A549 (cell line): Measurements from ENCODE around the gene OR10H2. TPM values are rescaled to one million over a fixed set of nuclear protein-coding genes. Genes with fewer than 3 reads are reported as not detected.

Source experiments
- ATAC-seq, 2 experiments: fragments of 200-7000 bp in 1 of 2; fragments of >200 bp in 1 of 2; cut with Nextera tagmentation in 1 of 2; cut with Tn5 transposase in 1 of 2; 3 replicates each; pipeline versions ENCODE4 v1.8.0 to v1.9.1; 2018 to 2020; ENCODE audit warnings: mild to moderate bottlenecking in 1 of 2, moderate library complexity in 1 of 2
- CTCF ChIA-PET: fragments of 300-600 bp; sonication (Branson Sonifier 250); formaldehyde crosslinking; extraction: SDS; loops from one replicate; lab custom pipeline; 2021; ENCODE audit warnings: antibody characterized with exemption, inconsistent platforms; lab: Yijun Ruan, JAX
- POLR2A ChIA-PET: fragments of 350-600 bp; formaldehyde crosslinking; extraction: SDS; loops from one replicate; lab custom pipeline; 2021; ENCODE audit warnings: antibody characterized with exemption, inconsistent platforms; lab: Yijun Ruan, JAX
- DNase-seq, 2 experiments: peaks; one replicate each; pipeline versions ENCODE4 v3.0.0 to v3.0.0-alpha.2; 2011 to 2016; ENCODE audit warnings: low read depth in 1 of 2, low spot score in 1 of 2
- FAIRE-seq: peaks from 2 replicates; lab custom pipeline; 2011; peaks lifted over from hg19 to GRCh38; lab: Jason Lieb, UNC
- H3K27ac ChIP-seq, 2 experiments: fragments of >200 bp; sonication (Bioruptor Twin); formaldehyde crosslinking; 3 replicates each; pipeline ENCODE4 v1.5.1; 2016 to 2017
- H3K4me1 ChIP-seq: fragments of >200 bp; sonication (Bioruptor Twin); formaldehyde crosslinking; 3 replicates; pipeline ENCODE4 v1.6.1; 2016
- H3K4me2 ChIP-seq: fragments of >200 bp; sonication (Bioruptor Twin); formaldehyde crosslinking; 3 replicates; pipeline ENCODE4 v1.6.1; 2016
- H3K4me3 ChIP-seq: fragments of >200 bp; sonication (Bioruptor Twin); formaldehyde crosslinking; 3 replicates; pipeline ENCODE4 v1.5.1; 2016
- H3K9me3 ChIP-seq: fragments of >200 bp; sonication (Bioruptor Twin); formaldehyde crosslinking; 3 replicates; pipeline ENCODE4 v1.6.1; 2016
- ATOH8 ChIP-seq: fragments of 250-450 bp; sonication (Bioruptor Pico); IDR thresholded peaks from 2 replicates; pipeline ENCODE4 v1.5.0; 2020; ENCODE audit warnings: low read depth, mild to moderate bottlenecking, moderate library complexity
- BHLHE40 ChIP-seq: IDR thresholded peaks from 2 replicates; pipeline ENCODE4 v1.6.1; 2012; ENCODE audit warnings: low read depth, low read length, inconsistent platforms
- CBX2 ChIP-seq: fragments of 200-600 bp; sonication (generic); IDR thresholded peaks from 2 replicates; pipeline ENCODE4 v1.6.1; 2016; ENCODE audit warnings: low read depth, mild to moderate bottlenecking, borderline replicate concordance
- CBX8 ChIP-seq: fragments of 200-600 bp; sonication (generic); IDR thresholded peaks from 2 replicates; pipeline ENCODE4 v1.6.1; 2016
- CTCF ChIP-seq: fragments of >200 bp; sonication (Bioruptor Twin); formaldehyde crosslinking; IDR thresholded peaks from 3 replicates; pipeline ENCODE4 v1.5.1; 2016
- E2F6 ChIP-seq: IDR thresholded peaks from 2 replicates; pipeline ENCODE4 v1.6.1; 2012; ENCODE audit warnings: low read depth, borderline replicate concordance
- EHMT2 ChIP-seq: fragments of 200-600 bp; sonication (generic); IDR thresholded peaks from 2 replicates; pipeline ENCODE4 v1.6.1; 2016; ENCODE audit warnings: antibody characterized with exemption, low read depth, mild to moderate bottlenecking, moderate library complexity
- EP300 ChIP-seq, 2 experiments: fragments of >200 bp; sonication (Bioruptor Twin); formaldehyde crosslinking; IDR thresholded peaks; 2 replicates in 1 of 2; 3 replicates in 1 of 2; pipeline ENCODE4 v1.6.1; 2016 to 2017
- ESRRA ChIP-seq: fragments of 150-350 bp; IDR thresholded peaks from 2 replicates; pipeline ENCODE4 v1.6.1; 2014; ENCODE audit warnings: mild to moderate bottlenecking, low read length, borderline replicate concordance
- FOSL2 ChIP-seq, 2 experiments: fragments of 450-650 bp in 1 of 2; fragments of >200 bp in 1 of 2; sonication (Bioruptor Twin) in 1 of 2; formaldehyde crosslinking; IDR thresholded peaks; 2 replicates each; pipeline versions ENCODE4 v1.5.0 to v1.6.1; 2016 to 2020; ENCODE audit warnings: mild to moderate bottlenecking in 1 of 2, moderate library complexity in 1 of 2
- FOXS1 ChIP-seq: fragments of 250-450 bp; sonication (Bioruptor Pico); IDR thresholded peaks from 2 replicates; pipeline ENCODE4 v1.5.0; 2020; ENCODE audit warnings: mild to moderate bottlenecking, moderate library complexity
- HDAC2 ChIP-seq: fragments of 200-600 bp; sonication (generic); IDR thresholded peaks from 2 replicates; pipeline ENCODE4 v1.6.1; 2016
- HEYL ChIP-seq: fragments of 250-450 bp; sonication (Bioruptor Pico); IDR thresholded peaks from 2 replicates; pipeline ENCODE4 v1.8.0; 2021; ENCODE audit warnings: mild to moderate bottlenecking, moderate library complexity
- HMGXB4 ChIP-seq: fragments of 250-450 bp; sonication (Bioruptor Pico); IDR thresholded peaks from 2 replicates; pipeline ENCODE4 v1.5.0; 2021; ENCODE audit warnings: mild to moderate bottlenecking, moderate library complexity, borderline replicate concordance
- HOXB13 ChIP-seq: fragments of 250-450 bp; sonication (Bioruptor Pico); IDR thresholded peaks from 2 replicates; pipeline ENCODE4 v1.5.0; 2020; ENCODE audit warnings: low read depth, mild to moderate bottlenecking, moderate library complexity
- HOXB5 ChIP-seq: fragments of 250-450 bp; sonication (Bioruptor Pico); IDR thresholded peaks from 2 replicates; pipeline ENCODE4 v1.5.0; 2020; ENCODE audit warnings: mild to moderate bottlenecking, moderate library complexity
- JUNB ChIP-seq: fragments of >200 bp; sonication (Bioruptor Twin); formaldehyde crosslinking; IDR thresholded peaks from 2 replicates; pipeline ENCODE4 v1.6.1; 2016
- MAFK ChIP-seq: fragments of 450-650 bp; IDR thresholded peaks from 2 replicates; pipeline ENCODE4 v1.6.1; 2014; ENCODE audit not compliant: partially characterized antibody
- MYC ChIP-seq: IDR thresholded peaks from 2 replicates; pipeline ENCODE4 v1.6.1; 2012; ENCODE audit warnings: mild to moderate bottlenecking, inconsistent platforms, low read length, improper control_type of control experiment, borderline replicate concordance
- NR3C1 ChIP-seq: fragments of >200 bp; sonication (Bioruptor Twin); formaldehyde crosslinking; IDR thresholded peaks from 3 replicates; pipeline ENCODE4 v1.6.1; 2017
- PBX3 ChIP-seq: IDR thresholded peaks from 2 replicates; pipeline ENCODE4 v1.6.1; 2012
- PHF8 ChIP-seq: fragments of 200-600 bp; sonication (generic); IDR thresholded peaks from 2 replicates; pipeline ENCODE4 v1.6.1; 2016; ENCODE audit warnings: low read depth, mild to moderate bottlenecking, antibody characterized with exemption, moderate library complexity, borderline replicate concordance
- POLR2A ChIP-seq: IDR thresholded peaks from 2 replicates; pipeline ENCODE4 v1.6.1; 2012; ENCODE audit warnings: mild to moderate bottlenecking, low read length
- RARB ChIP-seq: fragments of 250-450 bp; sonication (Bioruptor Pico); IDR thresholded peaks from 2 replicates; pipeline ENCODE4 v1.8.0; 2021; ENCODE audit warnings: mild to moderate bottlenecking, moderate library complexity
- SMC3 ChIP-seq: fragments of >200 bp; sonication (Bioruptor Twin); formaldehyde crosslinking; IDR thresholded peaks from 3 replicates; pipeline ENCODE4 v1.6.1; 2018; ENCODE audit warnings: inconsistent platforms
- SREBF2 ChIP-seq: fragments of 450-650 bp; IDR thresholded peaks from 2 replicates; pipeline ENCODE4 v1.6.1; 2014; ENCODE audit warnings: mild to moderate bottlenecking, moderate library complexity
- TP53 ChIP-seq: fragments of 250-450 bp; sonication (Bioruptor Pico); IDR thresholded peaks from 2 replicates; pipeline ENCODE4 v1.5.0; 2021; ENCODE audit warnings: mild to moderate bottlenecking, moderate library complexity
- USF2 ChIP-seq: fragments of 450-650 bp; IDR thresholded peaks from 2 replicates; pipeline ENCODE4 v1.6.1; 2014; ENCODE audit warnings: antibody characterized with exemption
- ZFP36 ChIP-seq: fragments of 450-650 bp; IDR thresholded peaks from 2 replicates; pipeline ENCODE4 v1.6.1; 2014; ENCODE audit warnings: borderline replicate concordance; ENCODE audit not compliant: partially characterized antibody
- ZNF302 ChIP-seq: fragments of 250-450 bp; sonication (Bioruptor Pico); IDR thresholded peaks from 2 replicates; pipeline ENCODE4 v1.9.0; 2021; ENCODE audit warnings: inconsistent platforms, mild to moderate bottlenecking, moderate library complexity
- WGBS: methylation state at CpG from one replicate; pipeline ENCODE4 v1.1.6; 2017; ENCODE audit errors: missing lambda C conversion rate; 5-methylcytosine and 5-hydroxymethylcytosine counted together
- polyA plus RNA-seq, 4 experiments: library from polyadenylated mRNA; depleted of rRNA in 3 of 4; stranded (reverse); fragments of >200 nt; fragmentation: RNase III in 1 of 4; extraction: RNeasy Plus Mini Kit Qiagen cat#74134 plus additional on column Dnase treatment in 1 of 4; gene quantifications; 2 replicates in 3 of 4; 3 replicates in 1 of 4; pipeline ENCODE4 v1.2.3, GENCODE V29; 2011 to 2017

Gene OR10H2
- polyA plus RNA-seq, 2 of the 4 experiments (the other 2 are of a cell fraction) = not detected

- Histone ChIP-seq H3K4me1 (no peaks in the 10 kb centered on the region), H3K27ac (no peak within 1 kb of the TSS), H3K4me3 (no peak within 1 kb of the TSS), H3K4me2 (no peak within 1 kb of the TSS), H3K9me3 (peaks cover 3% of the 10 kb centered on the region; the same call in 1 of the 3 replicates)
- POLR2A ChIA-PET = no interaction called here
- FAIRE-seq (no peak), DNase-seq (no peak), ATAC-seq (no peak)
- CTCF ChIA-PET = no interaction called here
- no peak for TF ChIP-seq POLR2A
- TF ChIP-seq BHLHE40 = no peak
- no peak for TF ChIP-seq HEYL (CRISPR knock-in tag)
- no peak for TF ChIP-seq RARB
- no peak for TF ChIP-seq E2F6
- TF ChIP-seq SMC3 = no peak
- TF ChIP-seq HOXB5 (CRISPR knock-in tag) = no peak
- TF ChIP-seq PHF8 = no peak
- no peak for TF ChIP-seq JUNB
- no peak for TF ChIP-seq MYC
- TF ChIP-seq EP300 (IDR thresholded peaks at IDR 0.05) = no peak
- no peak for TF ChIP-seq FOXS1 (CRISPR knock-in tag)
- no peak for TF ChIP-seq ATOH8 (CRISPR knock-in tag)
- no peak for TF ChIP-seq CTCF
- no peak for TF ChIP-seq ZFP36
- no peak for TF ChIP-seq SREBF2
- no peak for TF ChIP-seq ZNF302 (CRISPR knock-in tag)
- no peak for TF ChIP-seq HDAC2
- 41% methylated on average over 4 of the region's 4 CpGs for WGBS
Measured at GRCh38 chr19:15737722-15738121, 9.9 kb downstream of the OR10H2 start, which contains the start of gene OR10H3. OR10H3 (plus strand) TSS chr19:15737985; CDS start chr19:15741393, 3,408 bp downstream.

- ChIA-PET POLR2A (no interaction called here), CTCF (interaction anchor here (1.7 kb wide), 1 partner anchor 29 kb away, joined by 4 read pairs; no protein-coding TSS in a partner anchor)
- ATAC-seq = no peak
- DNase-seq = no peak
- Histone ChIP-seq H3K4me3 (no peak overlapping the region), H3K9me3 (peaks cover 3% of the 10 kb centered on the region; the same call in 1 of the 3 replicates), H3K27ac (no peak overlapping the region), H3K4me1 (no peaks in the 10 kb centered on the region), H3K4me2 (no peak overlapping the region)
- TF ChIP-seq HDAC2 (no peak), ESRRA (no peak), CBX2 (no peak), ZFP36 (no peak), EHMT2 (no peak), HMGXB4 (CRISPR knock-in tag) (no peak), CBX8 (no peak), MAFK (no peak), TP53 (no peak), POLR2A (no peak), HOXB13 (no peak), FOSL2 (IDR thresholded peaks at IDR 0.05) (no peak), FOSL2 (CRISPR knock-in tag; IDR thresholded peaks at IDR 0.05) (no peak), NR3C1 (no peak), USF2 (no peak), PBX3 (no peak)
- no peak for FAIRE-seq
- WGBS = 0% methylated on average over 1 of the region's 1 CpG
Measured at GRCh38 chr19:15740785-15741184, 13.0 kb downstream of the OR10H2 start.
